Activated gamma-delta T cell treated with anti-CD3 and anti-CD28 coated beads, Interleukin-2, amount 50 U/mL, for 16 hours (primary cell): ENCODE data around the gene SPATA12.

ENCODE experiments used
- DNase-seq: peaks from one replicate; pipeline ENCODE4 v3.0.0-alpha.2; 2020; ENCODE audit warnings: low read depth

SPATA12 gene, protein sequence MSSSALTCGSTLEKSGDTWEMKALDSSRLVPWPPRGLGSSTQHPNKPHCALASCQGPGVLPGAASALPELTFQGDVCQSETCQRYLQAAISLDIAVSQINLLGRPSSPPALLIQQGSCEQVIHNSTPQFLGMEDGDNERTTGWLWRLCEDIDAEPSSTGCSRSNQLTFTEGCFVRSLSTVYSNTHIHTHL

DNA sequence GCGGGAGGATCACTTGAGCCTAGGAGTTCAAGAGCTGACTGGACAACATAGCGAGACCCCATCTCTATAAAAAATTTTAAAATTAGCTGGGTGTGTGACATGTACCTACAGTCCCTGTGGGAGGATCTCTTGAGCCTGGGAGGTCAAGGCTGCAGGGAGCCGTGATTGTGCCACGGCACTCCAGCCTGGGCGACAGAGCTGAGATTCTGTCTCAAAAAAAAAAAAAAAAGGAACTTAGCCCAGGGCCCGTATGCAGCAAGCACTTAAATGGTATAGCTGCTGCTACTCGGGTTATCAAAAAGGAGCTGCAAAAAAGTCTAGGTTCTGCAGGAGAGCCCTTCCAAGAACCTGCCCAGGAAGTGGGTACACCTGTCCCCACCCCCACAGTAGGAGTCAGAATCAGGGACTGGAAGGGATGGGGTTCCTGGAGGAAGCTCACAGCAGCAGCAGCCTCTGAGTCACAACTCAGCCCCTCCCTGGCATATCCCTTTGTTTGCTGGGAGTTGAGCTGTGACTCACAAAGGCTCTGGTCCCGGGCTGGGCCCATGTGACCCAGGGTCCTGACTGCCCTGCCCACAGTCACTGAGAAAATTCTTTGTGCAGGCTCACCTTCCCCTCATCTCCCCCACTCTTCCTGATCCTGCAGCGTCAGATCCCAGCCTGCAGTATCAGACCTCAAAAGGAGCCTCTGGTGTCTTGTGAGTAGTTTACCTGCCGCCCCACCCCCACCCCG, at the start of gene SPATA12:
SPATA12 (plus strand) TSS at position 576 of the 733 bp plus-strand sequence. CDS start 13,031 bp downstream, outside the sequence.
- DNase-seq = no peak

DNA sequence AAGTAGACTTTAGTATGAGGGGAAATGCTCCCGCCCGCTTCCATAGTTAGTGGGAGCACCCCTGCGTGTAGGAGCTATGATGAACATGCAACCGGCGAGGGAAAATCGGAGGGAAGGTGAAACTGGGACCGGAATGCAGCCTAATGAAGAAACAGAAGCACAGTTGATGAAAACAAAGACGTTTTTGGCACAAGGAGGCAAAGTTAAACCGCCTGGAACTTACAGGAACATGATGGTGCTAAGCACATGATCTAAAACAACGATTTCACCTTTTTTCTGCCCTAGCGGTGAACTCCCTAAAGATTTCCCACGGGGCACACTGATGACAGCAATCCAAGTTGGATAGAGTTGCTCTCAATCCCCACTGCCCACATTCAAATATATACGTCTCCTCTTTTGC, 49.4 kb upstream of the SPATA12 start:
- DNase-seq = no peak

DNA sequence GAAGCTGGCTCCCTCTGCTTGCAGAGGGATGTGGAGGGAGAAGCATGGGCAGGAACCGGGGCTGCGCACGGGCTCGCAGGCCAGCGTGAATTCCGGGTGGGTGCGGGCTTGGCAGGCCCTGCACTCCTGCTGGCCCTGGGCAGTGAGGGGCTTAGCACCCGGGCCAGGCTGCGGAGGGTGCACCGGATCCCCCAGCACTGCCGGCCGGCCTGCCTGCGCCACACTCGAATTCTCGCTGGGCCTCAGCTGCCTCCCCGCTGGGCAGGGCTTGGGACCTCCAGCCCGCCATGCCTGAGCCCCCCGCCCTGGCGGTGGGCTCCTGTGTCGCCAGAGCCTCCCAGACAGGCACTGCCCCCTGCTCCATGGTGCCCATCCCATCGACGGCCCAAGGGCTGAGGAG, 47.6 kb upstream of the SPATA12 start:
- DNase-seq = no peak

DNA sequence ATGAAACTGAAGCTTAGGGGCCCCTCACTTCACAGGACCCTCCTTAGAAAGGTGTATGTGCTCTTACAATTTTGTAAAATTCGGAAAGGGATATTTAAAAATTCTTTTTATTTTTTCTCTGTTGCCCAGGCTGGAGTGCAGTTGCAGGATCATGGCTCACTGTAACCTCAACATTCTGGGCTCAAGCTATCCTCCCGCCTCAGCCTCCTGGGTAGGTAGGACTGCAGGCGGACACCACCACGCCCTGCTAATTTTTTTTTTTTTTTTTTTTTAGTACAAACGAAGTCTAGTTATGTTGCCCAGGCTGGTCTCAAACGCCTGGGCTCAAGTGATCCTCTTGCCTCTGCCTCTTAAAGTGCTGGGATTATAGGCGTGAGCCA, 45.1 kb upstream of the SPATA12 start:
- DNase-seq = no peak

DNA sequence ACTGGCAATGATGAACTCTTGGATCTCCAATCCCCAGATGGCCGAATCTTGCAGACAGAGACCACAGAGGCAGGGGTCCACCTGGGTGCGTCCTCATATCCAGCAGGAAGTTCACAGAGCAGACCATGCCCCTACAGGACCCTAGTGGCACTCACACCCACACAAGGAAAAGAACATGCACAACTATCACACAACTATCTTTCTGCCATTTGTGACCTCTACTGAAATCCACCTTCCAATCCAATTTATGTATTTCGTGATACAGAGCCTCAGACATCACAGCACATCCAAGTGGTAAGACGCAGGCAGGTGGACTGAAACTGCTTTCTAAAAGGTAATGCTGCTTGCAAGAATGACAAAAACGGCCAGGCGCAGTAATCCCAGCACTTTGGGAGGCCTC, 44.6 kb upstream of the SPATA12 start:
- DNase-seq = no peak

DNA sequence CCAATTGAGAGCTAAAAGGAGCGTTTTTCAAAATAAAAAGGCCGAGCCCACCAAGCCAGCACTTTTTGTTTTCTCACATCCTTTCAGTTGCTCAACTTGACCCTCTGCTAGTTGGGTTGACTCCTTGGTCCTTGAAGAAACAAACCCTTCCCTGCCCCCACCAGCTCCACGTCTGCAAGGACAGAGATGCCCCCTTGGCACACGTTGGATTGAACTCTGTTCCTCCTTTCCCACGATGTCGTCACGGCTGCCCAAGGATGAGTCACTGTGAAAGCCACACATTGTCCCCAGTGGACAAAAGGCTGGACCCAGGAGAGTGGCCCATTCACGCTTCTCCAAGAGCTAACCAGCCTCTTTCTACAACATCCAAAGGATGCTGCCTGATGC, 43.0 kb upstream of the SPATA12 start:
- DNase-seq = no peak

DNA sequence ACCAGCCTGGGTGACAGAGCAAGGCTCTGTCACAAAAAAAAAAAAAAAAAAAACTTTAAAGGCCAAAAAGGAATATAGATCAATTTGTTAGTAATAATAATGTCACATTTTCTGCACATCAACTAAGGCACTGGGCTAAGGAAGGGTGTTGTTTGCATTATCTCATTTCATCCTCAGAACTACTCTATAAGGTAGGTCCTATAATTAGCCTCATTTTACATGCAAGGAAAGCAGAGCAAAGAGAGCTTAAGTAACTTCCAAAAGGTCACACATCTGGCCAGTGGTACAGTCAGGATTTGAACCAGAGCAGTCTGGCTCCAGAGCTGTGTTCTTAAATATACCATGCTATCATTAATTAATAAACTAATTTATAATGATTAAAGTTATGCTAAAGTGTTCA, 42.2 kb upstream of the SPATA12 start:
- DNase-seq = no peak

DNA sequence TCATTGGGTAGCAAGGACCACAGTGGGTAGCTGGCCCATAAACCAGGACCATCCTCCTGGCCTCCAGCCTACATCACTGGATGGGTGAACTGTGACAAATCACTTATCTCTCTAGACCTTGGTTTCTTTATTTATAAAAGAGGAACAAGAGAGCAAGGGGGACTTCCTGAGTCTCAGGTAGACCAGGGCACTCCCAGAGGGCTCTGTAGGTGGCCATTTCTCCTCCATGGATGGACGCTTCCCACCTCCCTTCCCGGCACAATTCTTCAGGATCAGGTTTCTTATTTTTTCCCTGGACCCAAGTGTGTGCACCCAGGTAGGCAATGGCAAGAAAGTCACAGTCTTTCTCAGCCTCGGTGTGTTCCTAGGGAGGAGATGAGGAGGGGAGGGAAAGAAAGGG, 41.4 kb upstream of the SPATA12 start:
- DNase-seq = no peak

DNA sequence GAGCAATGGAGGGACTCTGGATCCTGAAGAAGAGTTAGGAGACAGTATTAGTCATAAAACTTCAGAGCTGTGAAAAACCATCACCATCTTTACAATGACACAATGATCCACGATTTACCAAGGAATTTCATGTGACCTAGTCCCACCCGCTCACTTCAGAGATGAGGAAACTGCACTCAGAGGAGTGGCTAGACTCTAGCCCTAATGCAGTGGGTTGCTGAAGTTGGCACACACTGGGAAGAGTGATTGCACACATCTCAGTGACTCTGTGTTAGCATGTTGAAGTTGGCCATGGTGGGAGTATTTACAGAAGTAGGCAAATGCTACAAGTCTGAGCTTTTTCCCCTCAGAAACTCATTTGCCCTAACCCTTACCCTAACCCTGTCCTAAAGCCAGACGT, 35.2 kb upstream of the SPATA12 start:
- no peak for DNase-seq

DNA sequence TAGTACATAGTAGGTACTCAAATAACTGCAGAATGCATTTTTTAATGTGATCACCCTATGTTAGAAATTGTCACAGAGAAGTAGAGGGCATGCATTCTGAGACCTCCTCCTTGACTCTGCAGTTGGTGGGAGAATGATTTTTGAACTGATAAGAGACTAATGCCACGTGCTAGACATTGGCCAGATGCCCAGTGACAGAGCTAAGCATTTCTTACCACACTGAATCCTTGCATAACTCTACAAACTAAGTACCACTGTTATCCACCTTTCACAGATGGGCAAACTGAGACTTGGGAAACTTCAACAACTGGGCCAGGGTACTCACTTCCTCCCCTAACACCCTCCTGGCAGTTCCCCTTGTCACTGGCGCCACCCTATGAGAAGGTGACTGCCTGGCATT, 33.5 kb upstream of the SPATA12 start:
- no peak for DNase-seq

DNA sequence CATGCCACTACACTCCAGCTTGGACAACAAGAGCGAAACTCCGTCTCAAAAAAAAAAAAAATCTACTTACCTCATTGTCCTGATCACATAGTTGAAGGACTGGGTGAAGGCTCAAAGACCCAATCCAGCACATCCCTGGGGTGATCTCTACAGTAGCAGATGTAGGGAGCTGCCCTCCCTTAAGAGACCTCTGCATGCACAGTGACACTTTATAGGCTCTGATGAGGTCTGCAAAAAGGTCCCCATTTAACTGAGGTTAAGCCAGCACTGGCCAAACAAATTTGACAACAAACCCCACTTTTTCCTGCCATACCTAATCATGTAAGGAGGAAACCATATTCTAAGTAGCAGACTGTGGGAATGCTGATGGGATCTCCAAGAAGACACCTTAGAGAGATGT, 31.1 kb upstream of the SPATA12 start:
- no peak for DNase-seq

DNA sequence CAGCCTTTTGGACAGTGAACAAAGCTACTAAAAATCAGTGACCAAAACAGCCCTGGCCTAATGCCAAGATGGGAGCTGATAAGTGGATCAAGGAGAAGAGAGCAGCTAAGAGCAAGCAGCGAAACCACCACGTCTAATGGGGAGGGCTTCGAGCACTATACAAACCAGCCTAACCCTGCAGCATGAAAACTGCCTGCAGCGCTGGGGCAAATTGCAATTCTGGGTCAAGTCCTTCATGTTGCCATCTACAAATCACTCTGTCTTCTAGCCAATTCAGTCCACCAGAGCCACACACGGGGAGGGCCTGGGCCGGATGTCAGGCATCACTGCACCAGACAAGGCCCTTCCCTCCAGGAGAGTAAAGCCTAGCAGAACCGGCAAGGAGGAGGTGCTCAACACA, 30.5 kb upstream of the SPATA12 start:
- DNase-seq = no peak

DNA sequence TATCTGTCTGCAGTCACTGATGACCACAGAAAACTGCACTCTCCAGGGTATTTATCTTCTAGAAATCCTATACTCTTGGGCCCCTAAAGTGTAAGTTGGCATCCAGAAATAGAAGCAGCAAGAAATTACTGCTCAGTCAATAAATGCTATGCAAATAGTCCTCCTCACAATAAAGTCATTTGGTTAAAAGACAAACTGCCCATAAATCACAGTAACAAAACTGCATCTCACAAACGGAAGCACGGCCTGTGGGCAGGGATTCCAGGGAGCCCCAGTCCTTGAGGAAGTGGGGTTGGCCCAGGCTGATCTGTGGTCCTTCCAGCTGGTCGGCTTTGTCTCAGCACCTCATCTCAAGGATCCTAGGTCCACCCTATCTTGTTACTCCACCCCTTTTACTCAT, 29.7 kb upstream of the SPATA12 start:
- no peak for DNase-seq

DNA sequence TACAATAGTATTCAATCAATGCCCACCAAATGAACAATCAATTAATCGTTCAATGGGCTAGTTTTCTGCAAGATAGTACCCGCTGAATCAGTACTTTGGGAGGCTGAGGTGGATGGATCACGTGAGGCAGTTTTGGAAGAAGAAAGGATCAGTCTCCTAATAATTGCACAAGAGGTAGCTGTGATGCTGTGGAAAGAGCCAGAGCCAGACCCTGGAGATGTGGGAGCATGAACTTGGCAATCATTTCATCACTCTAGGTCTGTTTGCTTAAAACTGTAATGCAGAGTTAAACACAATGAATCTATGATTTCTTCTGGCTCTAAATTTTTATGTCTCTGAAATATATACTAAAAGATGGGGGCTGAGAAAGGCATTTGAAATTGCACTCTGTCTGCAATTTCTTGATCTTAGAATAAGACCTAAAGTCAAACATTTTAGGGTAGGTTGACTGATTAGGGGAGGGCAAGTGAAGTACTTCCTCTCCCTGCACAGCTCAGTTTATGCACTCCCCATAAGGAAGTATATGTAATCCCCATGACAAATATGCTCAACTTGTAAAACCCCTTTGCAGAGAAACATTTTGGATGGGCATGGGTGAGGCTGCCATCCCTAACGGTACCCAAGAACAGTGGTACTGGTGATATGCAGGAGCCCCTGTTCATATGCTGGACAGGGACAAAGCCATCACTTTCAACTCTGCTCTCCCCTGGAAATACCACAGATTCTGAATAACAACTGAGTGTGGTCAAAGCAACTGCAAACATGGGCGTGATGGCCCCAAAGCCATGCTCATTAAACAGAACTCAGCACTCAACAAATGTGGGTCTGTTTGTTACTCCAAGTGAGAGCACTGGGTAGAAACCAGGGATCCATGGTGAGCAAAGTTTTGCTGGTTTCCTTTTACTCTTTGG, 28.6 kb upstream of the SPATA12 start:
- DNase-seq = no peak

DNA sequence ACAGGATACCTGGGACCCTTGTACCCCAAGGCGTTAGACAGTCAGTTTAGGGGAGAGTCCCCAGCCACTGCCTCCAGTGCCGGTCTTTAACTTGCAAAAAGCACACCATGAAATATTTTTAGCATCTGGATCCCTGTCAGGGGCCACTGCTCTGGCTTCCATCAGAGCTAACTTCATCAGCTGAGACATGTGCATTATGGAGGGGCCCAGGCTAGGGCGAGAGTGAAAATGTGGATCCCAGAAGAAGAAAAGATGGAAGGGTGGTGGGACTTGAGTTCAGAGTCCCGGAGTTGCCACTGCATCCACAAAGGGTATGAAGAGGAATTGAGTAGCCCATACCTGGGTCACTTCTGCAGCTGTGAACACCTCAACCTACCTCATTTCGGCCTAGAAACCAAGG, 23.5 kb upstream of the SPATA12 start:
- DNase-seq = no peak

DNA sequence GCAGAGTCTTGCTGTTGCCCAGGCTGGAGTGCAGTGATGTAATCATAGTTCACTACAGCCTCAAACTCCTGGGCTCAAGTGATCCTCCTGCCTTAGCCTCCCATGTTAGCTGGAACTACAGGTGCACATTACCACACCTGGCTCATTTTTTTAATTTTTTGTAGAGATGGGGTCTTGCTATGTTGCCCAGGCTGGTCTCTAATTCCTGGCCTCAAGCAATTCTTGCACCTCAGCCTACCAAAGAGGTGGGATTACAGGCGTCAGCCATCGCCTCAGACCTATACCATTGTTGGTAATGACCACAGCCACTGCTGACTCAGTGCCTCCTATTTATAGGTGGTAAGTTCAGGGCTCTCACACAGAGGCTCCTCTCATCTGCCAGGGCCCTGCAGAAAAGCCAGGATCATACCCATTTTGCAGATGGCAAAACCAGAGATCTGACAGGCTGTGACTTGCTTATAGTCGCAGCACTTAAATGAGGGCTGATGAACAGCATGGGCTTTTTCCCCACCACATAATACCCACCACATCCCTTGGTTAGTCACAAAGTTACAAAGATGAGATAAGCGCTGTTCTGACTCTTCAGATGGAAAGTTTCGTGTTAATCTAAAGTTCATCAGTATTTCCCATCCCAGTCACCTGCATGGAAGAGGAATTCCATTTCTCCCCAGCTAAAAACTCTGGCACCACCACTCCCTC, 21.8 kb upstream of the SPATA12 start:
- DNase-seq = no peak

DNA sequence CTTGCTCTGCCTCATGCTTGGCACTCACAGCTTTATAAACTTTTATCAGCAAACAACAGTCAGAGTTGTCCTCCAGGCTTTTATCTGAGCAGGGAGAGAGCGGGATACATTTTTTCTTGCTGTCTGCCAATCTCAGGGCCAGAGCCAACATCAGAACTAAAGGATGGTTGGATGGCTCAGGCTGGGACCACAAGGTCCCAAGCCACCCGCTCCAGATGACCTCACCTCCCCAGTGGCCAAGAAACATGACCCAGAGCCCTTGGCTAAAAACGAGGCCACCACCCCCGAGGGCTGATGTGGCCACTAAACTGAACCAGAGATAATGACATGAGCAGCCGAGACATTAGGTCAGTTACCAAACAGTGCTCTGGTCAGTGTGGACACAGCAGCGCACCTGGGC, 18.8 kb upstream of the SPATA12 start:
- no peak for DNase-seq

DNA sequence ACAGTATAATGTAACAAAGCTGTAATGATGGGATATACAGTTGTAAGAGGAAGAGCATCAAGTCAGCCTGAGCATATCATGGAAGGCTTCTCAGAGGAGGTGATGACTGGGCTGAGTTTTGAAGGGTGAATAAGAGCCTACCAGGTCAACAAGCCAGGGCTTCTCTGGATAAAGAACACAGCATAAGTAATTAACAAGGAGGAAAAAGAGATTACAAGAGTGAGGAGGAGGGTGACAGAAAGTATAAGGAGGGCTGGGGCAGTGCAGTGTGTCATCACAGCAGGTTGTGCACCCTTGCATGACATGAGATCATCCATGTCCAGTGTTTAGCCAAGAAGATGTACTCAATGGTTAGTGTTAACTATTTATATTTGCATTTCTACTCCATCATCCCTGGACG, 16.9 kb upstream of the SPATA12 start:
- DNase-seq = no peak

DNA sequence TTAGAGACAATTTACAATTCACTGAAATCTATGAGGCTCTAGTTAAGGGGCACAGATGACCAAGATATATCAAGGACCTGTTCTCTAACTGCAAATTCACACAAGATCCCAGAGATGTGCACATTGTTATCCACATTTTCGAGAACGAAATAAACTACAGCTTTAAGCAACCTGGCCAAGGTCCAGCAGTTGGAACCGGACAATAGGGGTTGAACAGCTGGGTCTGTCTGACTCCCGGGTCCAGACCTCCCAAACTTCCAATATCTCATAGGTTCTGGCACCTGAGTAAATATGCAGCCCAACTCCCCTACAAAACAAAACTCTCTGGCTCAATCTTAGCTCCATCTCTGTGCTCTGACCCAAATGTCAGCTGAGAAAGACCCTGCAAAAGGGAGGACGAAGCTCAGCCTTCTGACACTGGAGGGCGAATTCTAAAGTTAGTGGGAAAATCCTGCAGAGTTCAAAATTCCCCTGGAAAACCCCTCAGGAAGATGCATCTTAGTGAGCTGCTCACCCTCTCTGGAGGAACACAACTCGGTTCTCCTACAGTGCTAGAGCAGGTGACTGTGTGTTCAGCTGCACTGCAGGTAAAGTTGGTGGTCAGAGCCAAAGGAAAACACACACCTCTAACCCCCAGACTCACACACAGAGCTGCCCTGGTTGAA, 14.2 kb upstream of the SPATA12 start:
- DNase-seq = no peak

DNA sequence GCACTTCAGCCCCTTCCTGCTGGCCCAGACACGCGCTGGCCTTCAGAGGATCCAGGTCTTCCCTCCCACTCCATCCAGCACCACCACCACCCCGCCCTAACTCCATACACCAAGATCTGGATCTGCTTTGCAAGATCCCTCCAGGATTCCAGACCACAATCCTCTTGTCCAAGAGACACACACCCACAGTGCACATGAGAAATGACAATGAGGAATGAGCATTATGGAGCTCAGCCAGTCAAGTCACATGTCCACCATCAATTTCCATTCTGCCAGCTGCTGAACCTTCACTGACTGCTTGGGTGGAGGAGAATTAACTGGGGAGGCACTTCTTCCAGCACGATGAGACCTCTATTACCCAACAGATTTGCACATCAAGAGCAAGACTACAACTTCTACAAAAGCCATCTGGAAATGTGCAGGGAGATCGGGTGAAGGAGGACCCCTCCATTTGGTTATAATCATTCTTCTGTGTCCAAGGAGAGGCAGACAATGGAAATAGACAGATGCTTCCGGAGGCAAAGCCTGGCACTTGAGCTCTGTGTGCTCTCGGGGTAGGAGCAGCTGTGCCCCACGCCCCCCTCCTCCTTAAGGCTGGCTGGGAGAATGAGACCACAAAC, 12.3 kb upstream of the SPATA12 start:
- DNase-seq = no peak

DNA sequence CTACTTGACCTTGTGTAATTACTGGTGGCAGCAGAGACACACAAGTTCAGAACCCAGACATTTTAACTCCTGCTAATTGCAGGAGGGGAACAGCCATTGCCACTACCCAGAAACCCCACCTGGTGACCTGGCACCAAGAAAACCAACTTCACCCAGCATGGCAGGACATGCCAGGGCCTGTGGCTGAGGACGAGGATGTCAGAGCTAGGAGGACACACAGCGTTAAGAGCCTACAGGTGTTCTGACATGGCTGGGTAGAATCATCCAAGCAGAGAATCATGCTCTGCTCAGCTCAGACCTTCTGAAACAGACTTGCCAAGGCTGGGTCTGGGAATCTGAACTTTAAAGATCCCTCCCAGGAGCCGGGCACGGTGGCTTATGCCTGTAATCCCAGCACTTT, 11.7 kb upstream of the SPATA12 start:
- no peak for DNase-seq

DNA sequence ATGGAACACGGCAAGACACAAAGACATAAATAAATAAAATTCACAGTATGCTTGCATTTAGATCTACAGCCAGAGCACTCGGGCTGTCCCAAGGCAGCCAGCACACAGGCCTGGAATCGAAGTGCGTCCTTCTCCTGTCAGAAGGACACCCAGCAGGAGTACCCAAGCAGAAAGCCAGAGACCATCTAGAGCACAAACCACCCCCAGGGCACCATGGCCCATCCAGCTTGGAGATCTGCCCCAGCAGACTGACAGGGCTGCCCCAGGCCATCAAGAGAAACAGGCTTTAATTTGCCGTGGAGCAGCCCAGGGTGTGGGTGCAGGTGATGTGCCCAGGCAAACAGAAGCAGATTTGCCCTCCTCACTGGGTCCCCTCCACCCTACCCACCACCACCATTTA, 7.8 kb upstream of the SPATA12 start:
- no peak for DNase-seq
